GM18907 (cell line): ENCODE results near the gene DAGLA.

ENCODE experiments used
- ATAC-seq: cut with Tn5 transposase; IDR thresholded peaks from one replicate; pipeline ENCODE4 v1.9.1; 2021; ENCODE audit warnings: mild to moderate bottlenecking, moderate library complexity; ENCODE audit not compliant: unreplicated experiment

The DAGLA gene

DNA sequence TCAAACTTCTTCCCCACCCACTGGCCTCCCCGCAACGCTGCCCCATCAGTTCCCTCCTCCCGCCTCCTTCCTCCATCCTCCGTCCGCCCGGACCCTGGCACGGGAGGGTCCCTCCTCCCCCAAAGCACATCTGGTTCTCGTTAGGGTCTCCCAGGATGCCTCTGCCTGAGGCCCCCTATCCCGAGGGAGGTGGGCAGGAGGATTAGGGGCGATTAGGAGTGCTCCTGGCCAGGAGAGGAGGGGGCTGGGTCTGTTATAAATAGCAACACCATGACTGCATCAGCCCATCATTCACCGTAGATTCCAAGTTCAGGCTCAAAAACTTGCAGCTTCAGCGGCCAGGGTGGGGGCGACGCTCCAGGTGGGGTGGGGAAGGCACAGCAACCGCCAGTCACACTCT lies 82.6 kb downstream of the DAGLA start:
- ATAC-seq = no peak

DNA sequence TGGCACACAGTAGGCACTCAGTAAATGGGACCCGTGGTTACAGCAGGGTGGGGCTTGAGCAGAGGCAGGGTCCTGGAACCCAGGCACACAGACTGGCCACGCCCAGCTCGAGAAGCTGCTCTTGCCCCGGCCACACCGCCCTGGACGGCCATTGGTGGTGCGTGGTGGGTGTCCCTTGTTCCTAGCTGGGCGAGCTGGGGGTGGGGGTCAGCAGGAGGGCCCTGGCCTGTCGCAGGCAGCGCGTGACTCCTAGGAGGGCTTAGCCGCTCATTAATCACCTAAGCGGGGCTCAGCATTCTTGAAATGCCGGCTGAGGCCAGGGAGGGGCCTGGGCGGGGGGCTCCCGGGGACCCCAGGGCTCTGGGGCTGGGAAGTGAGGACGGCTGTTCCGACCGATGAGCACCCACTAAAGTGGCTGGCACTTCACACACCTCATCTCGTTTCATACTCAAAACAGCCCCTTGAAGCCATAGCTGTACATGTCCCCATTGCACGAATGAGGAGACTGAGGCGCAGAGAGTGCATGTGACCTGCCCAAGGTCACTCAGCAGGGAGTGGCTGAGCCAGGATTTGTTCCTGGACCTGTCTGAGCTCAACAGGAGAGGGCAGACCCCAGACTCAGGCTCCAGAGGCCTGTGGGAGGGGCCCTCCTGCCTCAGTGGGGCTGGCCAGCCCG lies 83.9 kb downstream of the DAGLA start:
- ATAC-seq = no peak

DNA sequence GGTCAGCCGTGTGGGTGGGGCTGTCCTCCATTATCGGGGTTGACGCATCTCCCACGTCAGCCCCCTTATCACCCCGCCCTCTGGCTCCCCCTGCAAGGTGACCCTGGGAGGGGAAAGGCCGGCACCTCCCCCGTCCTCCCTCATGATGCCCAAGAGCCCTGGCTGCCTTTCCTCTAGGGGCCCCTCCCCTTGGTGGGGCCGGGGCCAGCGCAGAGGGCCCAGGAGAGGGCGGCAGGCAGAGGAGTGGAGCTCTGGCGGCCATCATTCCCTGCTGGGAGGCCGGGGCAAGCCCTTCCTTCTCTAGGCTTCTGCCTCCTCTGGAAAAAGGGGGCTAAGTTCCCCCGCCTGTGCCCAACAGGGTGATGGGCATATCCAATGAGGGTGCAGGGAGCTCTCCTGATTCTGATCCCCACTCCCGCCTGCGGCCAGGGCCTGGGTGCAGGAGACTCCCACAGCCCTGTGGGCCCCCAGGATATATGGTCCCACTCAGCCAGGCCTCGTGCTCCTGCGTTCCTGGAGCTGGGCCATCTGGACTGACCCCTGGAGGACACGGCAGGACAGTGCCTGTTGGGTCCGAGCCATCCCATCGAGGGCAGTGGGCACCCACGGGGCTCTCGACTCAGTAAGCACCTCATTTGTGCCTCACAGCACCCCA lies 84.5 kb downstream of the DAGLA start:
- ATAC-seq = no peak

DNA sequence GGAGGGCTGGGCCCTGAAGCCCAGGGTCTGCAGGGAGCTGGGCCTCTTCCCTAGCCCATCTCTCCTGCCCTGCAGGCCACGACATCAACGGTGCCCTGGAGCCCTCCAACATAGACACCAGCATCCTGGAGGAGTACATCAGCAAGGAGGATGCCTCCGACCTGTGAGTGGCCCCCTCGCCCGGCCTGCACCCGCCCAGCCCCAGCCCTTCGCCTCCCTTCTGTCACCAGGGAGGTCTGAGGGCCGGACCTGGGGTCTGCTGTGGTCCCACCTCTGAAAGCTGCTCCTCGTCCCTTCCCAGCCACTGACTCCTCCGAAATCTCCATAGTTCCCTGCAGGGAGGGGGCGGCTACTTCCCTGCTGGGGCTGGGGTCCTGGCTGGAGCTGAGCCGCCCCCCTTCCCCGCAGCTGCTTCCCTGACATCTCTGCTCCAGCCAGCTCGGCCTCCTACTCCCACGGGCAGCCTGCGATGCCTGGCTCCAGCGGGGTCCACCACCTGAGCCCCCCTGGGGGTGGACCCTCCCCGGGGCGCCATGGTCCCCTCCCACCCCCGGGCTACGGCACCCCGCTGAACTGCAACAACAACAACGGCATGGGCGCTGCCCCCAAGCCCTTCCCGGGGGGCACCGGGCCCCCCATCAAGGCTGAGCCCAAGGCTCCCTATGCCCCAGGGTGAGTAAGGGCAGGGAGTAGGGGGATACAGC lies 85.5 kb downstream of the DAGLA start:
- ATAC-seq = no peak

DNA sequence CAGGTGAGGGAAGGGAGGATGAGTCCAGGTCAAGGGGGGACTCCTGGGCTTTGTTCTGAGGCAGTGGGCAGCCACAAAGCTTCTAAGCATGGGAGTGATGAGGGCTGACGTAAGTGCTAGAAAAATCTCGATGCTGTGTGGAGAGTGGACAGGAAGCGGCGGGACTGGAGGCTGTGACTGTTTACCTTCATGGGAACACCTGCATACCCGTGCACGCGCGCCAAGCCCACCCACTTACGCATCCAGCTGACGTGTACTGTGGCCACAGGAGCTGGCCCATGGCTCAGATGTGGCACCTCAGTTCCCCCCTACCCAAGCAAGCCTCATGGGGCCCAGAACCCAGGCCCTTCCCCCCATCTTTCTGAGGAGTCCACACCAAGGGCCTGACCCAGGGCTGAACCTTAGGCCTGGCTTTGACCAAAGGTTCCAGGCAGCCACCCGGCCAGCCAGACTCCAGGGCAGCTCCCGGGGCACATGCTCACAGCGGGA lies 86.2 kb downstream of the DAGLA start:
- ATAC-seq = no peak

DNA sequence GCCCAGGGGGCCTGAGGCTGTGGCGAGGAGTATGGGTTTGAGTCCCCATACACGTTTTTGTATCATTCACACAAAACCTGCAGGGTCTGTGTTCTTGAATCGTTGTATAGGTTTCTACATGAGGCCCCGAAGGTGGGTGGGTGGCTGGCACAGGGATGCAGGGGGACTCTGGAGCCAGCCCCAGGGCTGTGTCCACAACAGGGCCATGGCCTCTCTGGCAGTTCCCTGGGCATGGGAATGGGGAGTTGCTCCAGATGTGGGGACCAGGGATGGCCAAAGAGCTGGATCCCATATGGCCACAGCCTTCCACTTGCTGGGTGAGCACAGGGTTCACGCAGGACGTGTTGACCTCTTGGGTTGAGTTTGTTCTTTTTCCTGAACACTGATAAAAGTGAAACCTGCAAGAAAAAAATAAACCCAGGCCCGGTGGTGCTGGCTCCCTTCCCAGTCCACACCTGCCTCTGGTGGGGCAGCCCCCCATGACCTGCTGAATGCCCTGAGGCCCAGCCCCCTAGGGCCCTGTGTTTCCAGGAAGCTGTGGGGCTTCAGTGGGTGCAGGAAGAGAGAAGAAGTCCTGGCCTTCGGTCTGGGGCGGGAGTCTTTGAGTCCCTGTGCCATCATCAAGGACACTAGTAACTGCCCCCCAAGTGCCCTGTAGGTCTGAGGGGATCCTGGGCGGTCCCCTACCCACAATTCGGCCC lies 88.3 kb downstream of the DAGLA start:
- no peak for ATAC-seq

DNA sequence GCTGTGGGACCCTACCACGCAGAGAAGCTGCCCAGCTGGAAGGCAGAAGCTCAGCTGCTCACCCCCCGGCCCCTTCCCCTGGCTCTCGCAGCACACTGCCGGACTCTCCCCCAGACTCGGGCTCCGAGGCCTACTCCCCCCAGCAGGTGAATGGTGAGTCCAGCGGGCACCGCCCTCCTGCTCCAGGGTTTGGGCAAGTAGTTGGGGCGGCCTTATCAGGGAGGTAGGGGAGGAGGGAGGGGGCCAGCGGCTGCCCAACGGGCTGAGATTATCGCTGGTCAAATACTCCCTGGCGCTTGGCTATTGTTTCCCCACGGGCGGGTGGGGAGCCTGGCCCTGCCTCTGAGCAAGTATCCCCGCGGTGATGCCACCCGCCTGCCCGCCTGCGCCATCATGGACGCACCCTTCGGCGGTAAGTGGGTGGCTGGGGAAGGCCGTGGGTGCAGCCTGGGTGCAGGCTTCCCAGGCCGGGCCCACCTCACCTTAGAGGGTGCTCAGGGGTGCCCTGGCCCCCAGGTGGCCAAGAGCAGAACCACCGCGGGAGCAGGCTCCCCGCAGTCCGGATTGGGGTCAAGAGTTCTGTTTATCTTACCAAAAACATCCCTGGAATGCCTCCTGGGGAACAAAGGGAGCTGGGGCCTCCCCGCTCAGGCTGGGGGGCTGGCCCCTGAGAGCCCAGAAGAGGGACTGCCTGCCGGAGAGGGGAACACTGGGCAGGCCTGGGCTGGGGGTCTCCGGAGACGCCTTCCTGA lies 89.2 kb downstream of the DAGLA start:
- no peak for ATAC-seq

DNA sequence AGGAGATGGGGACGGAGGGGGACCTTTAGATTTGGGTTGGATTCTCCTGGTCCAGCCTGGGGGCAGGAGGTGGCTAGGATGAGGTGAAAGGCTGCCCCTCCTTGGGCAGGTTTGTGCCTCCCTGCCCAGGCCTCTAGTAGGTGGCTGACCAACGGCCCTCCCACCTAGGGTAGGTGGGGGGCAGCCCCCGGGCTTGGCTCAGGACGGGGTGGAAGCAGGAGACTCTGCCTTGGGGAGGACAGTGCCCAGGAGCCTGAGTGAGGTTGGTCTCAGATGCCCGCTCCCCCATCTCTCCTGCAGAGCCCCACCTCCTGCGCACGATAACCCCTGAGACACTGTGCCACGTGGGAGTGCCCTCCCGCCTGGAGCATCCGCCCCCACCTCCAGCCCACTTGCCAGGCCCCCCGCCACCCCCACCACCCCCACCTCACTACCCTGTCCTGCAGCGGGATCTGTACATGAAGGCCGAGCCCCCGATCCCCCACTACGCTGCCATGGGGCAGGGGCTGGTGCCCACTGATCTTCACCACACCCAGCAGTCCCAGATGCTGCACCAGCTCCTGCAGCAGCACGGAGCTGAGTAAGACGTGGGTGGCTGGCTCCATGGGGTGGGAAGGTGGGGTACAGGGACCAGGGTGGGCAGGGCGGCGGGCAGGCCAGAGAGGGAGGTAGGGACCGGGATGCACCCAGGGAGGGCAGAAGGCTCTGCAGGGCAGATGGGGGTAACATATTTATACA lies 89.9 kb downstream of the DAGLA start:
- ATAC-seq = no peak

DNA sequence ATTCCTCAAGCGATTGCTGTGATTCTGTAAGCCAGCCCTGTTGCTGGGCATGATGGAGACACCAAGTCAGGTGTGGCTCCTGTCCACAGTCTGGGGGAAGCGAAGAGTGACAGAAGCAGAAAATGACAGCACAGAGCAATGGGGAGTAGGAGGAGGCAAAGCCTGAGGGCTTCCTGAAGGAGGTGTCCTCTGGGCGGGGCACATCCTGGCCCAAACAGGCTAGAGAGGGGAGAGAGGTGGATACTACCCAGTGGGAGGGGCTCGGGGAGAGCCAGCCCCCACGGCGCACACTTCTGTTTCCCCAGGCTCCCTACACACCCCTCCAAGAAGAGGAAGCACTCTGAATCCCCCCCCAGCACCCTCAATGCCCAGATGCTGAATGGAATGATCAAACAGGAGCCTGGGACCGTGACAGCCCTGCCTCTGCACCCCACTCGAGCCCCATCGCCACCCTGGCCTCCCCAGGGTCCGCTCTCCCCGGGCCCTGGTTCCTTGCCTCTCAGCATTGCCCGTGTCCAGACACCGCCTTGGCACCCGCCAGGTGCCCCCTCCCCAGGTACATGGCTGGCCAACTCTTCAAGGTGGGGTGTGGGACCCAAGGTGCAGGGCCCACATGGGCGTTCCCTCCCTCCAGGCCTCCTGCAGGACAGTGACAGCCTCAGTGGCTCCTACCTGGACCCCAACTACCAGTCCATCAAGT lies 91.2 kb downstream of the DAGLA start:
- ATAC-seq = no peak

DNA sequence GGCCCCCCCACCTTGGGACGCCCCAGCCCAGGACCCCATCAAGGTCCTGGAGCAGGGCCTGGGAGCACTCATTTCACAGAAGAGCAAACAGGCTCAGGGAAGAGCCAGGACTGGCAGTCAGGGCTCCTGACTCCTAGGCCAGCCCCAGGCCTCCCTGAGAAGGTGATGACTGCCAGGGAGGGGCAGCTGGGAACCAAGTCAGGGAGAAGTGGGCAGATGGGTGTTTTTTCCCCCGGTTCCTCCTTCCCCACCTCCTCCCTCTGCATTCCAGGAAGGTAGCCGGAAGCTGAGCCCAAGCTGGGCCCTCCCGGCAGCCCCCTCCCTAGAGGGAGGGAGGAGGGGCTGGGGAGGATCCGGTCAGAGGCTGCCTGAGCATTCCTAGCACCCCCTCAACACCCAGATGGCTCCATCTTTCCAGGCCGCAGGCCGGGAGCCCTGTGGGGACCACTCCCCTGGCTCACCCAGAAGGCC lies 91.8 kb downstream of the DAGLA start:
- no peak for ATAC-seq

DNA sequence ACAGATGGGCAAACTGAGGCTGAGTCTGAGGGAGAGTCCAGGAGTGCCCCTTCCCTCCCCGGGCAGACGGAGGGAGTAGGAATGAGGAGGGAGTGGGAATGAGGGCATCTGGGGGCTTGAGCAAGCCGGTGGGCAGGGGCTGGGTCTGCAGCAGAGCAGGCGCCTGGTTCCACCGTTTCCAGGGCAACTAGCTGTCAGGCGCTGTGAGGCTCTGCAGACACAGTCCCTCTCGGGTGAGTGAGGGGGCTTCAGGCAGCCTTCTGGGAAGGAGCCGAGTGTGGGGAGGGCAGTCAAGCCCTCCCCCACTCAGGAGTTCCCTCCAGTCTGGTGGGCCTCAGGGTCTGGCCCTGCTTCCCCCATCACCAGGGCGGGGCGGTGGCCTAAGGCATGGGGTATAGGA lies 93.2 kb downstream of the DAGLA start:
- no peak for ATAC-seq

DNA sequence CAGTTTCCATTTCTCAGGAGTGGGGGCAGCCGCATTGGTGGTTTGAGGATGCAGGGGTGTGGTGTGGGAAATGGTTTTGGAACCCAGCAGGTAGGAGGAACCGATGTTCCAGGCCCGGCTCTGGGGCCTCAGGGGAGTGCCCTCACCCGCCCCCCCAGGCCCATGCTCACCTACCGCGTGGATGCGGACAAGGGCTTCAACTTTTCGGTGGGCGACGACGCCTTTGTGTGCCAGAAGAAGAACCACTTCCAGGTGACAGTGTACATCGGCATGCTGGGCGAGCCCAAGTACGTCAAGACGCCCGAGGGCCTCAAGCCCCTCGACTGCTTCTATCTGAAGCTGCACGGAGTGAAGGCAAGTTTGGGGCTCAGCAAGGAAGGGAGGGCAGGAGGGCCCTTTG lies 93.6 kb downstream of the DAGLA start:
- no peak for ATAC-seq

DNA sequence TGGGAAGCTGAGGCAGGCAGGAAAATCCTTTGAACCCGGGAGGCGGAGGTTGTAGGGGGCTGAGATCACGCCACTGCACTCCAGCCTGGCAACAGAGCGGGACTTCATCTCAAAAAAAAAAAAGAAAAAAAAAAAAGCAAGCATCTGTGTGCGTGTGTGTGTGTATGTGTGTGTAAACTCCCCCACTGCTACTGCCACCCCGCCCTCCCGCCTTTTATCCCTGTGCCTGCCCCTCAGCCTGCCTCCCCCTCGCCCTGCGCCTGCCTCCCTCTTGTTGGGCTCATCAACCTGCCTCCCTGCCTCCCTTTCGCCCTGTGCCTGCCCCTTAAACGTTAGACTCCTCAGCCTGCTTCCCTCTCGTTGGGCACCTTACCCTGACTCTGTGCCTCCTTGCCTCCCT lies 94.2 kb downstream of the DAGLA start:
- no peak for ATAC-seq

DNA sequence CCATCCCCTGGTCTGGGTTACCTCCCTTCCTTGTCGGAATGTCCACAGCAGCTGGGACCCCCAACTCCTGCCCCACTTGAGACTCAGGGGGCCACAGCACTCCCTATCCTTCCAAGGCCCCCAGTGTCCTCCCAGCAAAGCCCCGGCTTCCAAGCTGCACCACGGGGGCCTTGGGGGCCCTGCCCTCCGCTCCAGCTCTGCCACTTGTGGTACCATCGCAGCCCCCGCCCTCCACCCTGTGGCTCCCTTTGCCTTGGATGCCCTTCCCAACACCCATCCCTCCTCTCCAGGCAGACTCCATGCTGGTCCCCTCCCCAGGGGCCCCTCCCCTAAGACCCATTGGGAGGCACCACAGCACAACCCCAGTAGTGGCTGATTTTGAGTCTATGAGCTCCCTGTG lies 94.9 kb downstream of the DAGLA start:
- ATAC-seq = no peak

DNA sequence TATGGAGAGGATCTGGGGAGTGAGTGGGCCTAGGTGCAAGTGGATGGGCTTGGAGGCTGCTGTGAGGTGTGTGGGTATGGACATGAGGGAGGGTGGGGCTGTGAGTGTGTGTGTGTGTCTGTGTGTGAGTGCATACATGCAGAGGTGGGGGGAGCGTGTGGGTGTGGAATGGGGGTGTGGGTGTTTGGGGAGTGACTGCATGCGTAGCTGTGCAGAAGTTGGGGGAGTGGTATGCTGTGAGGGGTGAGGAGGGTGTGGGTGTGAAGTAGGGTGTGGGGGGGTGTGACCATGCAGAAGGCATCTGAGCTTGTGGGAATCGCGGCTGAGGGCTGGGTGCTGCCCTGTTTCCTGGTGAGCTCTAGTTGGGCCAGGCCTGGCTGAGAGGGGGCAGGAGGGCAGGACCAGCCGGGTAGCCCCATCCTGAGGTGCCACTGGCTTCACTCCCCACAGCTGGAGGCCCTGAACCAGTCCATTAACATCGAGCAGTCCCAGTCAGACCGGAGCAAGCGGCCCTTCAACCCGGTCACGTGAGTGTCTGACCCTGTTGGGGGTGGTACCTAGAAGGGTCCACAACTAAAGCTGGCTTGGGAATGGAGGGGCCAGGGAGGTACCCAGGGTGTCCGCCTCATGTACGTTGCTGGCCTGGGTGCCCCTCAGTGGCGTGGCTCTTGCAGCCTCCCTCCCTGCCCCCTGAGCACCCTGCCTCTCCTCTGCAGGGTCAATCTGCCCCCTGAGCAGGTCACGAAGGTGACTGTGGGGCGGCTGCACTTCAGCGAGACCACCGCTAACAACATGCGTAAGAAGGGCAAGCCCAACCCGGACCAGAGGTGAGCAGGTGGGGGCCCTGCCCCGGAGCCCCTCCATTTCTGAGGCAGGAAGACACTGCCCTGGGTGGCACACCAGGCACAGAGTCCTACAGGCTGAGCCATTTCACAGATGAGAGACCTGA lies 95.7 kb downstream of the DAGLA start:
- no peak for ATAC-seq

DNA sequence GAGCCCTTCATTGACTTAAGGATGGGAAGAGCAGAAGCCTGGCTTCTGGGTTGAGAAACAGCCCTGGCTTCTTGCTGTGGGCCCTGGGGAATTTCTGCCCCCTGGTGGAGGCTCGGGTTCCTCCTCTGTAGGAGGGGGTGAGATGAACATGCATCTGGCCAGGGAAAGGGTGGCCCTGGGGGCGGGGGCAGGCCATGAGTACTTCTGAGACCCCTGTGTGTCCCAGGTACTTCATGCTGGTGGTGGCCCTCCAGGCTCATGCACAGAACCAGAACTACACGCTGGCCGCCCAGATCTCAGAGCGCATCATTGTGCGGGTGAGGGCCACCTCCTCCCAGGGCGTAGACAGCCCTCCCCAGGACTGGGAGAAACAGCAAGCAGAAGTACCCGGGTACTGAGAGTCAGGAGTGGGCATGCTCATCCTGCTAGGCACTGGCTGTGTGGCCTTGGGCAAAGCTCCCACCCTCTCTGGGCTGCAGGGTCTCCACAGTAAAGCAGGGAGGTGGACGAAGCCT lies 96.4 kb downstream of the DAGLA start:
- no peak for ATAC-seq

DNA sequence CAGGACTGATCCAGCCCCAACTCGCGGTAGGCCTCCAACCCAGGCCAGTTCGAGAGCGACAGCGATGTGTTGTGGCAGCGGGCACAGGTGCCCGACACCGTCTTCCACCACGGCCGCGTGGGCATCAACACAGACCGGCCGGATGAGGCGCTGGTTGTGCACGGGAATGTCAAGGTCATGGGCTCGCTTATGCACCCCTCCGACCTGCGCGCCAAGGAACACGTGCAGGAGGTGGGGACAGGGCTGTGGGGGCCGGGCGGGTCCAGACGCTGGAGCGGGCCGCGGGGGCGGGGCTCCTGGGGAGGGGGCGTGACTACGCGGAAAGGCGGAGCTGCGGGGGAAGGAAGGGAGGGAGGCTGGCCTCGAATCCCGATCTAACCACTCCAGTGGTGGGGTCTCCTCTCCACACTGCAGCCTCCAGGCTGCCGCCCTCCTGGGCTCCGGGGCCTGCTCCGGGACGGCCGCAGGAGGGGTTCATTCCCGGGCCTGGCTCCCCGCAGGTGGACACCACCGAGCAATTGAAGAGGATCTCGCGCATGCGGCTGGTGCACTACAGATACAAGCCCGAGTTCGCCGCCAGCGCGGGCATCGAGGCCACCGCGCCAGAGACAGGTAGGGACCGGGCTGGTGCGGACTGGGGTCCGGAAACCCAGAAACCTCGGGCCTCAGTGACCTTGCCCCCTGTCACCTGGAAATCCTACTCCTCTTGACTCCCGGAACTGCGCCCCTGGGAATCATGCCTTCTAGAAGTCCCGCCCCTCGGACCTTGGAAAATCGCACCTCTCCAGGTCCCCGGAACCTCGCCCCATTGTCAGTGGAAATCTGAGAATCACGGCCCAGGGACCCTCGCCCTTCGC lies 97.3 kb downstream of the DAGLA start:
- ATAC-seq = no peak
